Coronary artery (tissue), 2 donors: Measurements from ENCODE around the gene NR1H3.

ENCODE experiments used
- DNase-seq: peaks from one replicate; pipeline ENCODE4 v3.0.0-alpha.2; 2017; ENCODE audit warnings: low spot score
- H3K27ac ChIP-seq, 2 donors: fragments of 200-600 bp; sonication (generic); one replicate each; pipeline ENCODE4 v1.5.1; 2016 to 2019
- H3K4me3 ChIP-seq: fragments of 200-600 bp; sonication (generic); 2 replicates; pipeline ENCODE4 v1.5.1; 2016; ENCODE audit warnings: mild to moderate bottlenecking, moderate library complexity
- TF ChIP-seq, protein P1 (sequence below): fragments of 200-600 bp; sonication (generic); IDR thresholded peaks from one replicate; pipeline ENCODE4 v1.5.1; 2019; ENCODE audit warnings: antibody characterized with exemption

The NR1H3 gene

DNA sequence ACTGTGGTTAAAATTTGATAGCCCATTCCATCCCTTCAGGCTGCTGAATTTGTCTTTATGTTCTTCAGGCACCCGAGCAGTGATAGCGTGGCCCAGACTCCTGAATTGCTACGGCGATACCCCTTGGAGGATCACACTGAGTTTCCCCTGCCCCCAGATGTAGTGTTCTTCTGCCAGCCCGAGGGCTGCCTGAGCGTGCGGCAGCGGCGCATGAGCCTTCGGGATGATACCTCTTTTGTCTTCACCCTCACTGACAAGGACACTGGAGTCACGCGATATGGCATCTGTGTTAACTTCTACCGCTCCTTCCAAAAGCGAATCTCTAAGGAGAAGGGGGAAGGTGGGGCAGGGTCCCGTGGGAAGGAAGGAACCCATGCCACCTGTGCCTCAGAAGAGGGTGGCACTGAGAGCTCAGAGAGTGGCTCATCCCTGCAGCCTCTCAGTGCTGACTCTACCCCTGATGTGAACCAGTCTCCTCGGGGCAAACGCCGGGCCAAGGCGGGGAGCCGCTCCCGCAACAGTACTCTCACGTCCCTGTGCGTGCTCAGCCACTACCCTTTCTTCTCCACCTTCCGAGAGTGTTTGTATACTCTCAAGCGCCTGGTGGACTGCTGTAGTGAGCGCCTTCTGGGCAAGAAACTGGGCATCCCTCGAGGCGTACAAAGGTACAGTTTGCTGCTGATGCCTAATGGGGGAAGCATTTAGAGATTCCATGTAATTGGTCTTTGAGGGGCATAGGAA lies 16.9 kb downstream of the NR1H3 start:
- Histone ChIP-seq H3K27ac (no peak overlapping the region), H3K4me3 (no peak overlapping the region)
- TF ChIP-seq, protein P1, sequence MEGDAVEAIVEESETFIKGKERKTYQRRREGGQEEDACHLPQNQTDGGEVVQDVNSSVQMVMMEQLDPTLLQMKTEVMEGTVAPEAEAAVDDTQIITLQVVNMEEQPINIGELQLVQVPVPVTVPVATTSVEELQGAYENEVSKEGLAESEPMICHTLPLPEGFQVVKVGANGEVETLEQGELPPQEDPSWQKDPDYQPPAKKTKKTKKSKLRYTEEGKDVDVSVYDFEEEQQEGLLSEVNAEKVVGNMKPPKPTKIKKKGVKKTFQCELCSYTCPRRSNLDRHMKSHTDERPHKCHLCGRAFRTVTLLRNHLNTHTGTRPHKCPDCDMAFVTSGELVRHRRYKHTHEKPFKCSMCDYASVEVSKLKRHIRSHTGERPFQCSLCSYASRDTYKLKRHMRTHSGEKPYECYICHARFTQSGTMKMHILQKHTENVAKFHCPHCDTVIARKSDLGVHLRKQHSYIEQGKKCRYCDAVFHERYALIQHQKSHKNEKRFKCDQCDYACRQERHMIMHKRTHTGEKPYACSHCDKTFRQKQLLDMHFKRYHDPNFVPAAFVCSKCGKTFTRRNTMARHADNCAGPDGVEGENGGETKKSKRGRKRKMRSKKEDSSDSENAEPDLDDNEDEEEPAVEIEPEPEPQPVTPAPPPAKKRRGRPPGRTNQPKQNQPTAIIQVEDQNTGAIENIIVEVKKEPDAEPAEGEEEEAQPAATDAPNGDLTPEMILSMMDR = no peak
- DNase-seq = no peak

DNA sequence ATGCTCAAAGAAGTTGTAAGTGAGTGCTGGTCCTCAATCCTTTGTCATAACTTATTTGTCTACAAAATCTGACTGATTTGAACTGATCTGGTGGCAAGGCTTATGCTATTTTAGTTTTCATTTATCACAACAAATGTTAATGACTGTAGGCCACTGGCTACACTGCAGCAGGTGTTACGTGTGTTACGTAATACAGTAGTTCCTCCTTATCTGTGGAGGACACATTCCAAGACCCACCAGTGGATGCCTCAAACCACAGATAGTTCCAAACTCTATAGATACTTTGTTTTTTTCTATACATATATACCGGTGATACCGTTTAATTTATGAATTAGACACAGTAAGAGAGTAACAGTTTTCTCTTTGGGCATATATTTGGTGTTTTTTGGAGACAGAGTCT lies 19.1 kb downstream of the NR1H3 start:
- TF ChIP-seq, protein P1 = no peak
- H3K4me3 ChIP-seq = no peak overlapping the region
- DNase-seq = no peak
- H3K27ac ChIP-seq = no peak overlapping the region

DNA sequence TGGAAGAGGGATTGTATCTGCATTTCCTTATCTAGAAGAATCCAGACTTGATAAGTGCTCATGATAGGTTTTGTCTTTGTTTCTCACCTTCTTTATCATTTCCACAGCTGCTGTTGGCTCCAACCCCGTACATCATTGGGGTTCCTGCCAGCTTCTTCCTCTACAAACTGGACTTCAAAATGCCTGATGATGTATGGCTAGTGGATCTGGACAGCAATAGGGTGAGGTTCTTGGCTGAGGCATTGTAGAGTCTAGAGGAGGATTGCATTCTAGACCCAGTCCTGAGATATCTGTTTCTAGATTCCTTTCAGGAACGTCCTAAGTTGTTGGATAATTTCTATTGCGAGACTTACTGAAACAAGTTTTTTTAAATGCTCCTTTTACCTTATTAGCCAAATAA lies 20.3 kb downstream of the NR1H3 start:
- no peak for DNase-seq
- H3K27ac ChIP-seq = no peak overlapping the region
- TF ChIP-seq, protein P1 = no peak

DNA sequence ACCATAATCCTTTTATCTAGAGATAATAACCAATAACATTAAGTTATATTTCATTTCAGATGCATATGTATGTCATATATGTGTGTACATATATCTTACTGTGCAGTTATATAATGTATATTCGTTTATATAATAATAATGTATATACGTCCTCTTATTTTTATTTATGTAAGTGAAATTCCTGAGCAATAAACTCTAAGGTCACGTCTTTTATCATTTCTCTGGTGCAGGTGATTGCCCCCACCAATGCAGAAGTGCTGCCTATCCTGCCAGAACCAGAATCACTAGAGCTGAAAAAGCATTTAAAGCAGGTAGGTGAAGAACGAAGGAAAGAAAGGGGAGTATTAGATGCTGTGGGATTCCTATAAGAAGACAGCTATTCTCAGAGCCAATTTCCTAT lies 21.0 kb downstream of the NR1H3 start:
- H3K4me3 ChIP-seq = no peak overlapping the region
- no peak for DNase-seq
- TF ChIP-seq, protein P1 = no peak
- no peak overlapping the region for H3K27ac ChIP-seq

More for the DNA sequence above, 20.3 kb downstream of the NR1H3 start:
- H3K4me3 ChIP-seq = no peak overlapping the region

DNA sequence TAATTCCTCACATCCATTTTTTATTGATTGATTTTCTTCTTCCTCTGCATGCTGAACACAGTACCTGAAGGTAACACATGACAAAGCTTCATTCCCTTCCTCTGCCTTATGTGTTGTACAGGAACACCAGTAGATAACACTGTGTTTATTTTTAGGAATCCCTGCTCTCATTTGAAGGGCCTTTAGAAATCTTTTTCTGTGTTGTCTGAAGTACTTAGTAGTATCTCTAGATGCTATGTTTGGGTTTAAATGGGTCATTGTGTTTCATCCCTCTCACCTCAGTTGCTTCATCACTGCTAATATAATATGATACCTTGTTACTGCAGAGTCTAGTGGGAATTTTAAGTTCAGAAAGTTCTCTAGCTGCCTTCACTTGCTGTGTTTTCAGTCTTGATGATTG lies 22.3 kb downstream of the NR1H3 start:
- no peak for DNase-seq
- Histone ChIP-seq H3K4me3 (no peak overlapping the region), H3K27ac (no peak overlapping the region)
- TF ChIP-seq, protein P1 = no peak

DNA sequence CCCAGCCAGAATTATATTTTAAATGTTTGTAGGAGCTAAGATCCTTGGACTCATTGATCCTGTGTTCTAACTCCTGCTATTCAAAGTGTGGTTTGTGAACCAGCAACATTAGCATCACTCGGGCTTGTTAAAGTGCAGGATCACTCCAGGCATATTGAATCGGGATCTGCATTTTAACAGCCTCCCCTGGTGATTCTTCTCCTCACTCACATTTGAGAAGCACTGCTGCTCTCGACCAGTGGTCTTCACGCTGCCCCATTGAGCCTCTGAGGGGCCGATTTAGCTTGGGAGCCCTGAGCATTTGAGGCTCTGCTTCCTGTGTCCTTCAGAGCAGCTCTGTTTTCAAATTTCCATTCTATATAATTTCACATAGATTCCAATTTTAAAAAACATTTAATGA lies 23.1 kb downstream of the NR1H3 start:
- TF ChIP-seq, protein P1 = no peak
- DNase-seq = no peak
- H3K27ac ChIP-seq = no peak overlapping the region
- H3K4me3 ChIP-seq = no peak overlapping the region

DNA sequence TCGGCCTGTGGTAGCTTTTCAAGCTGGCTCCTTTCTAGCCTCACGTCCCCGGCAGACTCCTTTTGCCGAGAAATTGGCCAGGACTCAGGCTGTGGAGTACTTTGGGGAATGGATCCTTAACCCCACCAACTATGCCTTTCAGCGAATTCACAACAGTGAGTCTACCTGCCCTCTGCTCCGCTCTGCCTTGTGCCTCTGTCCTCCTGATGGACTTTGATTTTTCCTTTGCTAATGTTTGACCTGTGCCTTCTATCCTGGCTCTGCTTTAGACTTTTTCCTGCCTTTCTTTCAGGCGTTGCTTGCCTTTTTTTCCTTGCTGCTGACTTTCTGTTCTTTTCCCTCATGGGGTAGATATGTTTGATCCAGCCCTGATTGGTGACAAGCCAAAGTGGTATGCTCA lies 24.7 kb downstream of the NR1H3 start:
- Histone ChIP-seq H3K27ac (no peak overlapping the region), H3K4me3 (no peak overlapping the region)
- TF ChIP-seq, protein P1 = no peak
- DNase-seq = no peak
